ENCODE results near the gene LIX1. TPM values are rescaled to one million over a fixed set of nuclear protein-coding genes. Genes with fewer than 3 reads are reported as not detected.
"Not testable (repeated sequence)": the region's sequence is repeated elsewhere in the genome, so short reads cannot be mapped to it uniquely, and the experiment has no call there.

LIX1 gene
- total and polyA plus RNA-seq, 2 of the 8 experiments (the other 6 are each of a cell fraction or from before 2014, with no cell fraction given): 0.26 to 0.45 TPM

DNA sequence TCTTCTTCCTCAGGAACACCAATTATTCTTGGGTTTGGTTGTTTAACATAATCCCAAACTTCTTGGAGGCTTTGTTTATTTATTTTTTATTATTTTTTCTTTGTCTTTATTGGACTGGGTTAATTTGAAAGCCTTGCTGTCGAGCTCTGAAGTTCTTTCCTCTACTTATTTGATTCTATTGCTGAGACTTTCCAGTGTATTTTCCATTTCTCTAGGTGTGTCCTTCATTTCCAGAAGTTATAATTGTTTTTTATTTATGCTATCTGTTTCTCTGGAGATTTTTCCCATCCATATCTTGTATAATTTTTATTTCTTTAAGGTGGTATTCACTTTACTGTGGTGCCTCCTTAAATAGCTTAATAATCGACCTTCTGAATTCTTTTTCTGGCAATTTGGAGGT lies 49.5 kb upstream of the LIX1 start (continued):
- no peak for TF ChIP-seq CBX5 (IDR thresholded peaks at IDR 0.05; ENCODE audit: low read depth, low read length)

- H2BK12ac ChIP-seq (ENCODE audit: low read depth, low read length); H2BK120ac ChIP-seq (replicated peaks; ENCODE audit: low read depth, low read length); H3K27me3 ChIP-seq (replicated peaks in 1 of 4; ENCODE audit: control insufficient read depth in 3 of 4, extremely low read depth in 1 of 4, insufficient read depth in 3 of 4, low read length in 3 of 4); H2BK5ac ChIP-seq (ENCODE audit: low read depth, low read length); H3K14ac ChIP-seq (ENCODE audit: insufficient read length); H3K36me3 ChIP-seq (ENCODE audit: control insufficient read depth in 2 of 4, insufficient read depth in 4 of 4, low read length in 3 of 4); H2BK15ac ChIP-seq (ENCODE audit: low read length); H3K79me1 ChIP-seq (ENCODE audit: low read depth, low read length); H3K27ac ChIP-seq (ENCODE audit: low read depth, low read length); H3K23me2 ChIP-seq (ENCODE audit: low read depth, low read length); H3K9ac ChIP-seq (replicated peaks in 1 of 4; ENCODE audit: extremely low read depth in 1 of 4, low read depth in 3 of 4, low read length in 3 of 4); DNase-seq (ENCODE audit: low read depth in 1 of 2, low spot score in 2 of 2); H4K91ac ChIP-seq (replicated peaks; ENCODE audit: insufficient read length, low read length); H3K79me2 ChIP-seq (ENCODE audit: control insufficient read depth in 1 of 2, insufficient read depth in 2 of 2, low read length in 2 of 2); CTCF ChIA-PET (ENCODE audit: partially characterized antibody); H3K4ac ChIP-seq (replicated peaks; ENCODE audit: insufficient read length, low read depth, low read length); POLR2A ChIA-PET (ENCODE audit: partially characterized antibody); H3K4me1 ChIP-seq (replicated peaks in 1 of 4; ENCODE audit: control insufficient read depth in 3 of 4, insufficient read depth in 4 of 4, low read length in 3 of 4); H2AK5ac ChIP-seq (ENCODE audit: low read depth, low read length); H4K8ac ChIP-seq (ENCODE audit: extremely low read depth, insufficient read depth, low read length); H3K4me2 ChIP-seq (ENCODE audit: insufficient read depth in 1 of 2, low read depth in 2 of 2, low read length in 2 of 2); H2BK20ac ChIP-seq (ENCODE audit: low read length); H3K18ac ChIP-seq (ENCODE audit: extremely low read depth, low read length); H3K9me3 ChIP-seq (ENCODE audit: insufficient read depth in 2 of 2, low read depth in 1 of 2, low read length in 1 of 2); H4K20me1 ChIP-seq (replicated peaks in 1 of 2; ENCODE audit: control insufficient read depth in 1 of 2, insufficient read depth in 2 of 2, low read length in 2 of 2); H4K5ac ChIP-seq (ENCODE audit: insufficient read length, low read depth, low read length); H2AFZ ChIP-seq (ENCODE audit: low read length); H3K4me3 ChIP-seq (ENCODE audit: extremely low read depth in 1 of 4, insufficient read depth in 2 of 4, low read depth in 3 of 4, low read length in 4 of 4); H3K56ac ChIP-seq (replicated peaks; ENCODE audit: insufficient read length, low read depth, low read length); FAIRE-seq; H3K23ac ChIP-seq (ENCODE audit: insufficient read length): not testable (repeated sequence)
- WGBS, 2 experiments (ENCODE audit: extremely low coverage in 1 of 2, insufficient coverage in 1 of 2, insufficient read length in 1 of 2, insufficient replicate concordance in 2 of 2, low coverage in 1 of 2, low lambda C conversion rate in 2 of 2, missing lambda C conversion rate in 1 of 2): 82% methylated on average over 1 of the region's 1 CpG; no CpG with 5 or more reads in 1 of the 2 experiments
Observed at GRCh38 chr5:97189523-97189922, 47.1 kb upstream of the LIX1 start.
